ENCODE data around the gene IFRD2. TPM values are rescaled to one million over a fixed set of nuclear protein-coding genes. Genes with fewer than 3 reads are reported as not detected.
A peak's percentile ranks its signal among the peaks of the same experiment; 100 is the strongest.

The IFRD2 gene
- total and polyA plus RNA-seq, 2 of the 13 experiments (the other 11 are each of a cell fraction or from before 2014, with no cell fraction given), result 32.8 to 96.1 TPM

DNA sequence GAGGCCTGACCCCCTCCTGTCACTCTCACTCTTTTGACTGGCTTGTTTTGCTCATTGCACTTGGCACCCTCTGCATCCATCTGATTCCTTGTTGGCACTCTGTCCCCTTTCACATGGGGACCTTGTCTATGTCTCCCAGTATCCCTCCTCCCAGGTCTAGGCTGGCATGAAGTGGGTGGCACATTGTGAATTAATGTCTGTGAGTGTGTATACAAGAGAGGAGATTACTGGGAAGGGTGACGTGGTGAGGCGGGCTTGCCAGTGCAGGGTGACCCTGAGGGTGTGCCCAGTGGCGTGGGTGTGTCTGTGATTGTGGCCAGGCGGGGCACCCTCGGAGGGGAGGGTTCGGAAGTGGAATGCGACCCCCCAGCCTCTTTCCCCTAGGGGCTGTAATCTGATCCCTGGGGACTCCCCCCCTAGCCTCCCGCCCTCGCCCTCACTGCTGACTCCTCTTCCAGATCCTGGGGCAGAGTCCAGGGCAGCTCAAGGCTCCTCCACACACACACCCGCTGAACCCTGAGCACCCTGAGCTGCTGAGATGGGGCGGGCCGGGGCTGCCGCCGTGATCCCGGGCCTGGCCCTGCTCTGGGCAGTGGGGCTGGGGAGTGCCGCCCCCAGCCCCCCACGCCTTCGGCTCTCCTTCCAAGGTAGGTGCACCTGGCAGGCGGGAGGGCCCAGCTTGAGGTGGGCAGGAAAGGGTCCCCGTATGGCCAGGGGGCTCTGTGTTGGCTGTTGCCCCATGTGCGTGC lies 23.4 kb downstream of the IFRD2 start, which contains the start of gene SEMA3B:
Gene SEMA3B, plus strand, starts transcription at position 445 of the 749 bp plus-strand sequence. Its CDS starts 94 bp downstream, at position 539.
- 3% methylated on average over 6 of the region's 21 CpGs for WGBS (ENCODE audit: low lambda C conversion rate)
- POLR2A ChIA-PET, result interaction anchor here (1.0 to 5.5 kb wide), 12 partner anchors 8 to 73 kb away, joined by 3 to 155 read pairs (median 8); partner anchors contain the start of genes GNAI2, HYAL2, HYAL3 and IFRD2
- FAIRE-seq (no peak), DNase-seq (ENCODE audit: low spot score) (peak; percentile 71), ATAC-seq (peak; percentile 11)
- Histone ChIP-seq H2AFZ (ENCODE audit: low read length) (no peak within 1 kb of the TSS), H3K79me2 (ENCODE audit: insufficient read depth, low read length) (peaks cover 33% of the 10 kb centered on the region), H3K4me2 (ENCODE audit: low read depth, low read length) (peak within 1 kb of the TSS; percentile 98), H4K20me1 (ENCODE audit: insufficient read depth, low read length) (no peaks in the 10 kb centered on the region), H3K9ac (ENCODE audit: insufficient read depth, low read depth, low read length) (peak within 1 kb of the TSS; percentile 94), H3K27ac (ENCODE audit: extremely low read length, insufficient read depth, low read length) (peak within 1 kb of the TSS; percentile 88), H3K27me3 (ENCODE audit: control insufficient read depth in 1 of 2, insufficient read depth in 2 of 2, low read length in 2 of 2) (no peaks in the 10 kb centered on the region; a peak in 1 of 5 replicates), H3K36me3 (replicated peaks in 1 of 2; ENCODE audit: control insufficient read depth in 1 of 2, insufficient read depth in 2 of 2, low read length in 2 of 2) (peaks cover 0 to 2% of the 10 kb centered on the region in 2 experiments; a peak in 3 of 5 replicates), H3K9me3 (ENCODE audit: low read length) (no peaks in the 10 kb centered on the region), H3K4me3 (replicated peaks in 1 of 3; ENCODE audit: insufficient read depth in 1 of 3, low read depth in 2 of 3, low read length in 3 of 3) (peak within 1 kb of the TSS; percentile 71 to 88 (median 83)), H3K4me1 (ENCODE audit: insufficient read depth, low read length) (peaks cover 88% of the 10 kb centered on the region)
- intact Hi-C loops (cut with micrococcal nuclease; ENCODE audit: unreplicated experiment), result no loop called here
- BruUV-seq (replicated peaks), result no TSS peak
- CTCF ChIA-PET (ENCODE audit: low intra/inter-chr PET ratio, low total read pairs), result no interaction called here
- in situ Hi-C loops (cut with HindIII; ENCODE audit: extremely low pct_ligation_motif_present, low pct_unique_long_range_greater_than_20kb), result no loop called here
- peak; percentile 98 for TF ChIP-seq SIX4 (CRISPR knock-in tag; IDR thresholded peaks at IDR 0.05)
- peak; percentile 94 for TF ChIP-seq ZNF746 (CRISPR knock-in tag; IDR thresholded peaks at IDR 0.05)
- TF ChIP-seq, protein P1, sequence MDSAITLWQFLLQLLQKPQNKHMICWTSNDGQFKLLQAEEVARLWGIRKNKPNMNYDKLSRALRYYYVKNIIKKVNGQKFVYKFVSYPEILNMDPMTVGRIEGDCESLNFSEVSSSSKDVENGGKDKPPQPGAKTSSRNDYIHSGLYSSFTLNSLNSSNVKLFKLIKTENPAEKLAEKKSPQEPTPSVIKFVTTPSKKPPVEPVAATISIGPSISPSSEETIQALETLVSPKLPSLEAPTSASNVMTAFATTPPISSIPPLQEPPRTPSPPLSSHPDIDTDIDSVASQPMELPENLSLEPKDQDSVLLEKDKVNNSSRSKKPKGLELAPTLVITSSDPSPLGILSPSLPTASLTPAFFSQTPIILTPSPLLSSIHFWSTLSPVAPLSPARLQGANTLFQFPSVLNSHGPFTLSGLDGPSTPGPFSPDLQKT (CRISPR knock-in tag; IDR thresholded peaks at IDR 0.05; ENCODE audit: borderline replicate concordance), result no peak
- 0 out of 2 replicates have a peak, but pooled peaks have one; percentile 27 for TF ChIP-seq MEF2D (CRISPR knock-in tag; IDR thresholded peaks at IDR 0.05)
- TF ChIP-seq, protein P2, sequence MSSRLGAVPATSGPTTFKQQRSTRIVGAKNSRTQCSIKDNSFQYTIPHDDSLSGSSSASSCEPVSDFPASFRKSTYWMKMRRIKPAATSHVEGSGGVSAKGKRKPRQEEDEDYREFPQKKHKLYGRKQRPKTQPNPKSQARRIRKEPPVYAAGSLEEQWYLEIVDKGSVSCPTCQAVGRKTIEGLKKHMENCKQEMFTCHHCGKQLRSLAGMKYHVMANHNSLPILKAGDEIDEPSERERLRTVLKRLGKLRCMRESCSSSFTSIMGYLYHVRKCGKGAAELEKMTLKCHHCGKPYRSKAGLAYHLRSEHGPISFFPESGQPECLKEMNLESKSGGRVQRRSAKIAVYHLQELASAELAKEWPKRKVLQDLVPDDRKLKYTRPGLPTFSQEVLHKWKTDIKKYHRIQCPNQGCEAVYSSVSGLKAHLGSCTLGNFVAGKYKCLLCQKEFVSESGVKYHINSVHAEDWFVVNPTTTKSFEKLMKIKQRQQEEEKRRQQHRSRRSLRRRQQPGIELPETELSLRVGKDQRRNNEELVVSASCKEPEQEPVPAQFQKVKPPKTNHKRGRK (CRISPR knock-in tag; IDR thresholded peaks at IDR 0.05), result no peak
- TF ChIP-seq, protein P3, sequence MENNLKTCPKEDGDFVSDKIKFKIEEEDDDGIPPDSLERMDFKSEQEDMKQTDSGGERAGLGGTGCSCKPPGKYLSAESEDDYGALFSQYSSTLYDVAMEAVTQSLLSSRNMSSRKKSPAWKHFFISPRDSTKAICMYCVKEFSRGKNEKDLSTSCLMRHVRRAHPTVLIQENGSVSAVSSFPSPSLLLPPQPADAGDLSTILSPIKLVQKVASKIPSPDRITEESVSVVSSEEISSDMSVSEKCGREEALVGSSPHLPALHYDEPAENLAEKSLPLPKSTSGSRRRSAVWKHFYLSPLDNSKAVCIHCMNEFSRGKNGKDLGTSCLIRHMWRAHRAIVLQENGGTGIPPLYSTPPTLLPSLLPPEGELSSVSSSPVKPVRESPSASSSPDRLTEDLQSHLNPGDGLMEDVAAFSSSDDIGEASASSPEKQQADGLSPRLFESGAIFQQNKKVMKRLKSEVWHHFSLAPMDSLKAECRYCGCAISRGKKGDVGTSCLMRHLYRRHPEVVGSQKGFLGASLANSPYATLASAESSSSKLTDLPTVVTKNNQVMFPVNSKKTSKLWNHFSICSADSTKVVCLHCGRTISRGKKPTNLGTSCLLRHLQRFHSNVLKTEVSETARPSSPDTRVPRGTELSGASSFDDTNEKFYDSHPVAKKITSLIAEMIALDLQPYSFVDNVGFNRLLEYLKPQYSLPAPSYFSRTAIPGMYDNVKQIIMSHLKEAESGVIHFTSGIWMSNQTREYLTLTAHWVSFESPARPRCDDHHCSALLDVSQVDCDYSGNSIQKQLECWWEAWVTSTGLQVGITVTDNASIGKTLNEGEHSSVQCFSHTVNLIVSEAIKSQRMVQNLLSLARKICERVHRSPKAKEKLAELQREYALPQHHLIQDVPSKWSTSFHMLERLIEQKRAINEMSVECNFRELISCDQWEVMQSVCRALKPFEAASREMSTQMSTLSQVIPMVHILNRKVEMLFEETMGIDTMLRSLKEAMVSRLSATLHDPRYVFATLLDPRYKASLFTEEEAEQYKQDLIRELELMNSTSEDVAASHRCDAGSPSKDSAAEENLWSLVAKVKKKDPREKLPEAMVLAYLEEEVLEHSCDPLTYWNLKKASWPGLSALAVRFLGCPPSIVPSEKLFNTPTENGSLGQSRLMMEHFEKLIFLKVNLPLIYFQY (CRISPR knock-in tag; IDR thresholded peaks at IDR 0.05; ENCODE audit: borderline replicate concordance), result peak; percentile 24; the same call in 1 of the 2 replicates
- peak; percentile 89 for TF ChIP-seq RBFOX2 (IDR thresholded peaks at IDR 0.05; ENCODE audit: low read depth, low read length)
- no peak for TF ChIP-seq NFKBIZ (CRISPR knock-in tag; IDR thresholded peaks at IDR 0.05)
- TF ChIP-seq ZNF747 (CRISPR knock-in tag; IDR thresholded peaks at IDR 0.05; ENCODE audit: borderline replicate concordance), result peak; percentile 65; the same call in 1 of the 2 replicates
- TF ChIP-seq, protein P4, sequence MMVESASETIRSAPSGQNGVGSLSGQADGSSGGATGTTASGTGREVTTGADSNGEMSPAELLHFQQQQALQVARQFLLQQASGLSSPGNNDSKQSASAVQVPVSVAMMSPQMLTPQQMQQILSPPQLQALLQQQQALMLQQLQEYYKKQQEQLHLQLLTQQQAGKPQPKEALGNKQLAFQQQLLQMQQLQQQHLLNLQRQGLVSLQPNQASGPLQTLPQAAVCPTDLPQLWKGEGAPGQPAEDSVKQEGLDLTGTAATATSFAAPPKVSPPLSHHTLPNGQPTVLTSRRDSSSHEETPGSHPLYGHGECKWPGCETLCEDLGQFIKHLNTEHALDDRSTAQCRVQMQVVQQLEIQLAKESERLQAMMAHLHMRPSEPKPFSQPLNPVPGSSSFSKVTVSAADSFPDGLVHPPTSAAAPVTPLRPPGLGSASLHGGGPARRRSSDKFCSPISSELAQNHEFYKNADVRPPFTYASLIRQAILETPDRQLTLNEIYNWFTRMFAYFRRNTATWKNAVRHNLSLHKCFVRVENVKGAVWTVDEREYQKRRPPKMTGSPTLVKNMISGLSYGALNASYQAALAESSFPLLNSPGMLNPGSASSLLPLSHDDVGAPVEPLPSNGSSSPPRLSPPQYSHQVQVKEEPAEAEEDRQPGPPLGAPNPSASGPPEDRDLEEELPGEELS (CRISPR knock-in tag; IDR thresholded peaks at IDR 0.05), result peak; percentile 23
- TF ChIP-seq, protein P5, sequence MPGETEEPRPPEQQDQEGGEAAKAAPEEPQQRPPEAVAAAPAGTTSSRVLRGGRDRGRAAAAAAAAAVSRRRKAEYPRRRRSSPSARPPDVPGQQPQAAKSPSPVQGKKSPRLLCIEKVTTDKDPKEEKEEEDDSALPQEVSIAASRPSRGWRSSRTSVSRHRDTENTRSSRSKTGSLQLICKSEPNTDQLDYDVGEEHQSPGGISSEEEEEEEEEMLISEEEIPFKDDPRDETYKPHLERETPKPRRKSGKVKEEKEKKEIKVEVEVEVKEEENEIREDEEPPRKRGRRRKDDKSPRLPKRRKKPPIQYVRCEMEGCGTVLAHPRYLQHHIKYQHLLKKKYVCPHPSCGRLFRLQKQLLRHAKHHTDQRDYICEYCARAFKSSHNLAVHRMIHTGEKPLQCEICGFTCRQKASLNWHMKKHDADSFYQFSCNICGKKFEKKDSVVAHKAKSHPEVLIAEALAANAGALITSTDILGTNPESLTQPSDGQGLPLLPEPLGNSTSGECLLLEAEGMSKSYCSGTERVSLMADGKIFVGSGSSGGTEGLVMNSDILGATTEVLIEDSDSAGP (CRISPR knock-in tag; IDR thresholded peaks at IDR 0.05; ENCODE audit: borderline replicate concordance), result peak; percentile 32

All from HepG2 (cell line).